GM21737 (cell line): ENCODE results near the gene USP49.
"Not testable (repeated sequence)": the region's sequence is repeated elsewhere in the genome, so short reads cannot be mapped to it uniquely, and the experiment has no call there.

ENCODE experiments used
- ATAC-seq: cut with Tn5 transposase; IDR thresholded peaks from one replicate; pipeline ENCODE4 v1.9.1; 2021; ENCODE audit warnings: mild to moderate bottlenecking, moderate library complexity; ENCODE audit not compliant: unreplicated experiment

The USP49 gene

GRCh38 chr6:41783106-41783780 lies 111.9 kb downstream of the USP49 start:
- ATAC-seq = no peak

GRCh38 chr6:41781366-41781730 lies 113.8 kb downstream of the USP49 start:
- ATAC-seq = no peak

GRCh38 chr6:41780551-41781365 lies 114.4 kb downstream of the USP49 start, which contains the start of gene PRICKLE4:
Gene PRICKLE4, plus strand, starts transcription at chr6:41780782. Its CDS starts 2,692 bp downstream, at chr6:41783474.
- ATAC-seq = no peak

GRCh38 chr6:41779788-41780550 lies 115.2 kb downstream of the USP49 start, which contains the start of gene FRS3:
Gene FRS3, minus strand, starts transcription at chr6:41779900. Its CDS starts 2,913 bp downstream, at chr6:41776987.
- ATAC-seq = peak; percentile 91

GRCh38 chr6:41779336-41779735 lies 115.8 kb downstream of the USP49 start:
- peak; percentile 9 for ATAC-seq

GRCh38 chr6:41778895-41779294 lies 116.3 kb downstream of the USP49 start:
- ATAC-seq = no peak

GRCh38 chr6:41777551-41778285 lies 117.5 kb downstream of the USP49 start:
- ATAC-seq = no peak

- no peak for ATAC-seq
Observed at GRCh38 chr6:41775293-41775882, 119.8 kb downstream of the USP49 start.

- ATAC-seq = no peak
Observed at GRCh38 chr6:41774841-41775240, 120.3 kb downstream of the USP49 start.

GRCh38 chr6:41771058-41771983 lies 123.9 kb downstream of the USP49 start:
- ATAC-seq = no peak

GRCh38 chr6:41770381-41771057 lies 124.7 kb downstream of the USP49 start:
- no peak for ATAC-seq

- no peak for ATAC-seq
Observed at GRCh38 chr6:41769376-41769775, 125.8 kb downstream of the USP49 start.

GRCh38 chr6:41768545-41769308 lies 126.4 kb downstream of the USP49 start:
- no peak for ATAC-seq

- no peak for ATAC-seq
Observed at GRCh38 chr6:41767112-41767833, 127.9 kb downstream of the USP49 start.

GRCh38 chr6:41766043-41766664 lies 129.0 kb downstream of the USP49 start:
- ATAC-seq = not testable (repeated sequence)

- no peak for ATAC-seq
Observed at GRCh38 chr6:41763470-41763869, 131.7 kb downstream of the USP49 start.
